SK-N-SH (cell line): ENCODE data around the gene IRF2. TPM values are rescaled to one million over a fixed set of nuclear protein-coding genes. Genes with fewer than 3 reads are reported as not detected.

Experiments
- CTCF ChIA-PET: fragments of 300-600, 350-600 bp; formaldehyde crosslinking; extraction: SDS; loops from one replicate; lab custom pipeline; 2021; lab: Yijun Ruan, JAX
- POLR2A ChIA-PET: fragments of 350-600 bp; sonication (Branson Sonifier 250); formaldehyde crosslinking; extraction: SDS; loops from one replicate; lab custom pipeline; 2020; ENCODE audit warnings: antibody characterized with exemption, inconsistent platforms; lab: Yijun Ruan, JAX
- DNase-seq: peaks from one replicate; pipeline ENCODE4 v3.0.0; 2012
- H2AFZ ChIP-seq: fragments of 200-600 bp; sonication (generic); 2 replicates; pipeline ENCODE4 v1.8.1; 2016; ENCODE audit warnings: antibody characterized with exemption, mild to moderate bottlenecking, low read depth
- H3F3A ChIP-seq: fragments of 200-600 bp; sonication (generic); replicated peaks from 2 replicates; pipeline ENCODE3; 2016; ENCODE audit warnings: antibody characterized with exemption, mild to moderate bottlenecking; ENCODE audit not compliant: insufficient read depth
- H3K27ac ChIP-seq, 2 experiments: fragments of 200-500 bp in 1 of 2; fragments of 200-600 bp in 1 of 2; sonication (Bioruptor generic) in 1 of 2; sonication (generic), shearing (Covaris generic) in 1 of 2; 2 replicates each; pipeline versions ENCODE4 v1.5.1 to v1.6.1; 2014 to 2016; ENCODE audit warnings: low read depth in 2 of 2, inconsistent platforms in 1 of 2, low read length in 1 of 2, mild to moderate bottlenecking in 1 of 2, mixed read lengths in 1 of 2
- H3K27me3 ChIP-seq: fragments of 200-600 bp; sonication (generic), shearing (Covaris generic); 2 replicates; pipeline ENCODE4 v1.6.1; 2016; ENCODE audit warnings: mixed run types; ENCODE audit not compliant: insufficient read depth
- H3K36me3 ChIP-seq, 2 experiments: fragments of 200-500 bp in 1 of 2; fragments of 200-600 bp in 1 of 2; sonication (Bioruptor generic) in 1 of 2; sonication (generic) in 1 of 2; replicated peaks in 1 of 2; 2 replicates each; pipeline versions ENCODE3 to v1.5.1; 2014 to 2016; ENCODE audit warnings: low read length in 1 of 2, mild to moderate bottlenecking in 1 of 2; ENCODE audit not compliant: insufficient read depth in 2 of 2, control insufficient read depth in 1 of 2
- H3K4me1 ChIP-seq, 2 experiments: fragments of 200-500 bp in 1 of 2; fragments of 200-600 bp in 1 of 2; sonication (Bioruptor generic) in 1 of 2; sonication (generic), shearing (Covaris generic) in 1 of 2; 2 replicates each; pipeline versions ENCODE4 v1.5.1 to v1.6.1; 2014 to 2016; ENCODE audit warnings: low read depth in 1 of 2, low read length in 1 of 2, mixed run types in 1 of 2; ENCODE audit not compliant: insufficient read depth in 2 of 2, control insufficient read depth in 1 of 2
- H3K4me2 ChIP-seq: fragments of 200-600 bp; sonication (generic), shearing (Covaris generic); 2 replicates; pipeline ENCODE4 v1.6.1; 2017; ENCODE audit warnings: mixed run types
- H3K4me3 ChIP-seq, 2 experiments: fragments of 200-500 bp in 1 of 2; fragments of 200-600 bp in 1 of 2; sonication (Bioruptor generic) in 1 of 2; sonication (generic), shearing (Covaris generic) in 1 of 2; 2 replicates each; pipeline versions ENCODE4 v1.5.1 to v1.8.1; 2014 to 2016; ENCODE audit warnings: low read depth in 2 of 2, inconsistent platforms in 1 of 2, low read length in 1 of 2, mild to moderate bottlenecking in 1 of 2, mixed read lengths in 1 of 2, moderate library complexity in 1 of 2
- H3K79me2 ChIP-seq: fragments of 200-600 bp; sonication (generic); 2 replicates; pipeline ENCODE4 v1.8.1; 2017; ENCODE audit warnings: mild to moderate bottlenecking; ENCODE audit not compliant: insufficient read depth
- H3K9ac ChIP-seq: fragments of 200-600 bp; sonication (generic); 2 replicates; pipeline ENCODE4 v1.6.1; 2017; ENCODE audit warnings: mixed run types
- H3K9me2 ChIP-seq: fragments of 200-600 bp; sonication (generic); 2 replicates; pipeline ENCODE4 v1.6.1; 2017; ENCODE audit warnings: mixed run types
- H3K9me3 ChIP-seq: fragments of 200-600 bp; sonication (generic); 2 replicates; pipeline ENCODE4 v1.6.1; 2017; ENCODE audit warnings: mixed run types, mild to moderate bottlenecking, moderate library complexity
- H4K20me1 ChIP-seq: fragments of 200-600 bp; sonication (generic); 2 replicates; pipeline ENCODE4 v1.6.1; 2017; ENCODE audit warnings: mild to moderate bottlenecking, mixed run types; ENCODE audit not compliant: insufficient read depth
- CHD2 ChIP-seq: fragments of 150-350 bp; IDR thresholded peaks from 2 replicates; pipeline ENCODE4 v1.6.1; 2018; ENCODE audit warnings: low read length; ENCODE audit not compliant: partially characterized antibody
- FOSL2 ChIP-seq: IDR thresholded peaks from 2 replicates; pipeline ENCODE4 v1.4.0; 2012; ENCODE audit warnings: low read depth, mild to moderate bottlenecking, moderate library complexity, borderline replicate concordance
- FOXM1 ChIP-seq: IDR thresholded peaks from 2 replicates; pipeline ENCODE4 v1.4.0; 2012; ENCODE audit warnings: low read depth, mild to moderate bottlenecking
- GABPA ChIP-seq: IDR thresholded peaks from 2 replicates; pipeline ENCODE4 v1.4.0; 2012; ENCODE audit warnings: low read depth, mild to moderate bottlenecking
- GATA2 ChIP-seq: sonication (generic); formaldehyde crosslinking; IDR thresholded peaks from 2 replicates; pipeline ENCODE4 v1.5.0; 2020; ENCODE audit warnings: mild to moderate bottlenecking, missing genetic modification reagents
- IRF3 ChIP-seq: fragments of 150-350 bp; IDR thresholded peaks from 2 replicates; pipeline ENCODE4 v1.6.1; 2016; ENCODE audit warnings: mild to moderate bottlenecking, low read depth, low read length
- MAX ChIP-seq: IDR thresholded peaks from 2 replicates; pipeline ENCODE4 v1.4.0; 2012; ENCODE audit warnings: low read depth
- MEF2A ChIP-seq: IDR thresholded peaks from 2 replicates; pipeline ENCODE4 v1.4.0; 2012; ENCODE audit warnings: low read depth, borderline replicate concordance
- POLR2AphosphoS5 ChIP-seq: IDR thresholded peaks from 2 replicates; pipeline ENCODE4 v1.6.1; 2012; ENCODE audit warnings: low read depth, low read length
- RAD21 ChIP-seq: IDR thresholded peaks from 2 replicates; pipeline ENCODE4 v1.6.1; 2012; ENCODE audit warnings: mild to moderate bottlenecking, low read length
- RCOR1 ChIP-seq: fragments of 150-350 bp; IDR thresholded peaks from 2 replicates; pipeline ENCODE4 v1.6.1; 2017; ENCODE audit warnings: antibody characterized with exemption, low read length
- RXRA ChIP-seq: IDR thresholded peaks from 2 replicates; pipeline ENCODE4 v1.4.0; 2012; ENCODE audit warnings: low read depth, mild to moderate bottlenecking, borderline replicate concordance
- SMC3 ChIP-seq: IDR thresholded peaks from 2 replicates; pipeline ENCODE4 v1.6.1; 2012; ENCODE audit warnings: low read depth, low read length, improper control_type of control experiment
- TCF12 ChIP-seq: IDR thresholded peaks from 2 replicates; pipeline ENCODE4 v1.4.0; 2012
- TEAD4 ChIP-seq: IDR thresholded peaks from 2 replicates; pipeline ENCODE4 v1.4.0; 2012; ENCODE audit warnings: mild to moderate bottlenecking, borderline replicate concordance; ENCODE audit not compliant: insufficient read depth
- USF1 ChIP-seq: IDR thresholded peaks from 2 replicates; pipeline ENCODE4 v1.4.0; 2012; ENCODE audit warnings: low read depth, borderline replicate concordance
- USF2 ChIP-seq: fragments of 150-350 bp; IDR thresholded peaks from 2 replicates; pipeline ENCODE4 v1.6.1; 2017; ENCODE audit warnings: antibody characterized with exemption, low read length, low read depth, borderline replicate concordance
- ZBTB33 ChIP-seq: IDR thresholded peaks from 2 replicates; pipeline ENCODE4 v1.4.0; 2012; ENCODE audit warnings: low read depth, borderline replicate concordance
- WGBS: methylation state at CpG from one replicate; pipeline ENCODE4 v1.1.6; 2017; ENCODE audit warnings: low lambda C conversion rate; 5-methylcytosine and 5-hydroxymethylcytosine counted together
- polyA plus RNA-seq, 3 experiments: library from polyadenylated mRNA; depleted of rRNA; stranded (reverse); fragments of >200 nt; gene quantifications; 2 replicates each; pipeline ENCODE4 v1.2.3, GENCODE V29; 2012

The IRF2 gene
- polyA plus RNA-seq, 1 of the 3 experiments (the other 2 are of a cell fraction): 23.3 TPM

GRCh38 chr4:184463856-184464255, 10.5 kb downstream of the IRF2 start:
- no peak for DNase-seq
- Histone ChIP-seq H3K4me3 (no peak overlapping the region), H3K4me2 (no peak overlapping the region), H3K9ac (no peak overlapping the region), H3K4me1 (peaks cover 14 to 19% of the 10 kb centered on the region in 2 experiments; a peak in 3 of 4 replicates), H3K9me2 (no peaks in the 10 kb centered on the region), H3K27me3 (no peaks in the 10 kb centered on the region), H3F3A (no peaks in the 10 kb centered on the region), H4K20me1 (peaks cover 4% of the 10 kb centered on the region; the same call in 1 of the 2 replicates), H3K9me3 (no peaks in the 10 kb centered on the region), H2AFZ (no peak overlapping the region), H3K79me2 (peaks cover 86% of the 10 kb centered on the region), H3K36me3 (peaks cover 6 to 7% of the 10 kb centered on the region in 2 experiments), H3K27ac (no peak overlapping the region)
- ChIA-PET POLR2A (no interaction called here), CTCF (no interaction called here)
- TF ChIP-seq RCOR1 (no peak), POLR2AphosphoS5 (no peak), USF2 (no peak), FOXM1 (no peak), TCF12 (no peak), RAD21 (no peak), RXRA (no peak), IRF3 (no peak), FOSL2 (no peak), CHD2 (no peak), SMC3 (no peak), GABPA (no peak), MAX (no peak), MEF2A (no peak), ZBTB33 (no peak), USF1 (no peak), TEAD4 (no peak), GATA2 (CRISPR knock-in tag) (no peak)
- WGBS: 96% methylated on average over 5 of the region's 5 CpGs
